SW 1271 (cell line): Measurements from ENCODE around the gene ITM2B.

Experiments used
- DNase-seq, 2 experiments: peaks; one replicate each; lab custom pipeline; 2025; lab: John Stamatoyannopoulos, UW

ITM2B gene

DNA sequence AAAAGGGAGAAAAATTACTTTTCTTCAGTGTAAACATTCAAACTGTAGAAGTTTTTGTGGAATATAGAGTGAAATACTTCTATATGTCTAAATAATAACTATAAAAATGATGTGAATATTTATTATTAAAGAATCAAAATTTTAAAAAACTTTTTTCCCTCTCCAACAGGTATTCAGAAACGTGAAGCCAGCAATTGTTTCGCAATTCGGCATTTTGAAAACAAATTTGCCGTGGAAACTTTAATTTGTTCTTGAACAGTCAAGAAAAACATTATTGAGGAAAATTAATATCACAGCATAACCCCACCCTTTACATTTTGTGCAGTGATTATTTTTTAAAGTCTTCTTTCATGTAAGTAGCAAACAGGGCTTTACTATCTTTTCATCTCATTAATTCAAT is 28.0 kb downstream of the ITM2B start:
- no peak for DNase-seq

DNA sequence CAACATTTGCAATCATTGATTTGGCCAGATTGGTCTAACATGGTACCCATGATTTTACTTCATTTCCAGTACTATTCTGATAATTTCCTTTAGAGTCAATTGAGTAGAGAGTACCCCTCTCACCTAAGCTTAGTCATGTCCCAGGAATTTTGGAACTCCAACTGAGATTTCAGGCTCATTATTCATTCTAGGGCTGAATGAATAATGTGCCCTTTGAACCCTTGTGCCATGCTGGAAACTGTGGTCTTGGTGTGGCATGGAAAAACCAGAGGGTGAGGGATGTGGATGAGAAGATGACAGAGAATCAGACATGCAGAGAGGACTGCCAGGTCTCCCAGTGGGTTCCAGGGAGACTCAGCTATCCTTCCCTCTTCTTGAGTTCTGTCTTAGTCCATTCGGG is 30.2 kb downstream of the ITM2B start:
- no peak for DNase-seq

GRCh38 chr13:48264058-48264457 is 31.1 kb downstream of the ITM2B start:
- no peak for DNase-seq

DNA sequence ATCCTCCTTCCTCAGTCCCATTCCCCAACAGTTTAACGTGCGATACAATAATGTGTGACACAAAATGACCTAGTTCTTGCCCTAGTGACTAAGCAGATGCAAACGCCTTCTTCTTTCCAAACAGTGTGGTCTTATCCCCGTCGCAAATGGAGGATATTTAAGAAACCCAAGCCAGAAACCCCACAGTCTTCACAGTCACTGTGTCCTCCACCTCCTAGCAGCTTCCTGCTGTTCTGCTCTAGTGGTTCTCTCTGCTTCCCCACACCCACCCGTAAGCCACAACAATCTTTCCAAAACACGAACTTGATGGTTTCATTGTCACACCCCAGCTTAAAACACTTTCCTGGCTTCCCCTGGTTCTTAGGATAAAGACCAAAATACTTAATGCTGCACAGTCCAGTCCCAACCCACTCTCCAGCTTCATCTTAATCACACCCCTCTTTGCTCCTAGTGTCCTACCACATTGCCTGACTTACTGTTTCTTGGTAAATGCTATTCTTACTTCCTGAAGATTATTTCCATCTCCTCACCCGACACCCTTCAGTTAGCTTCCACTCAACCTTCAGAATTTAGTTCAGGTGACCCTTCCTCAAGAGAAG is 32.3 kb downstream of the ITM2B start:
- no peak for DNase-seq

- DNase-seq: no peak
Measured at GRCh38 chr13:48266150-48266549, 33.1 kb downstream of the ITM2B start.

- DNase-seq: no peak
Measured at GRCh38 chr13:48266701-48267639, 34.0 kb downstream of the ITM2B start.

GRCh38 chr13:48268019-48268418 is 35.0 kb downstream of the ITM2B start:
- no peak for DNase-seq

DNA sequence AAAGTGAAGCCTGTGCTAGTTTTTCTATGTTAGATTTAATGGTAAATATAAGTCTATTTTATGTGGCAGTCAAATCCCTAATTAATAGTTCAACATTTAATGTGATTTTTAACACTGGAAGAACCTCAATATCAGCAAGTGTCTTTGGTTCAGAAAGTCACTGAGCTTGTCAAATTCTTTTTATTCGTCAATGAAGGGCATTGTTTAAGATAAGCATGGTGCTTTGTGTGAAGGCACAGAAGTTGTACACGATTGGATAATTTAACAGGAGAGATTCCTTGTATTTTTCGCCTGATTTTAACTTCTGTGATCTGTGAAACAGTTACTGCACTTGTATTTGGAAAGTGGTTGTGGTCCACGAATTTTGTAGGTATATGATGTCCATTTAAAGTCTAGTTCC is 40.3 kb downstream of the ITM2B start:
- DNase-seq: no peak

GRCh38 chr13:48275507-48275906 is 42.5 kb downstream of the ITM2B start:
- DNase-seq: no peak

GRCh38 chr13:48278806-48279205 is 45.8 kb downstream of the ITM2B start:
- DNase-seq: no peak

DNA sequence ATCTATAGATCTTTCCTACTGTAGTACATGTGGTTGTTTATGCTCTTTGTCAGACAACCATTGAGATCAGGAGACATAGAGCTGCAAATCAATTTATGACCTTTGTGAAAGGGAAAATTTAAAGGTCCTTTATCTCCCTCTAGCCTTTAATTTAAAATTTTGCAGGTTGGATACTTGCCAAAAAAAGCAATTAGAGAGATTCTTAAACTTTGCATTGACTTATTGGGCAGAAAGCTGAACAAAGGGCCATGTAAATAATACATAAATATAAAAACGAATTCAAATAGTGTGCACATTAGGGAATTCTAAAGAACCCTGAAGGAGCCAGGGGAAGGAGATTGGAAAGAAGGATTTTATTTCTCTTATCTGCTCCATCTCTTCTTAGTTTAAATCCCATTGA is 48.5 kb downstream of the ITM2B start:
- DNase-seq: no peak

GRCh38 chr13:48291730-48292129 is 58.7 kb downstream of the ITM2B start:
- no peak for DNase-seq

DNA sequence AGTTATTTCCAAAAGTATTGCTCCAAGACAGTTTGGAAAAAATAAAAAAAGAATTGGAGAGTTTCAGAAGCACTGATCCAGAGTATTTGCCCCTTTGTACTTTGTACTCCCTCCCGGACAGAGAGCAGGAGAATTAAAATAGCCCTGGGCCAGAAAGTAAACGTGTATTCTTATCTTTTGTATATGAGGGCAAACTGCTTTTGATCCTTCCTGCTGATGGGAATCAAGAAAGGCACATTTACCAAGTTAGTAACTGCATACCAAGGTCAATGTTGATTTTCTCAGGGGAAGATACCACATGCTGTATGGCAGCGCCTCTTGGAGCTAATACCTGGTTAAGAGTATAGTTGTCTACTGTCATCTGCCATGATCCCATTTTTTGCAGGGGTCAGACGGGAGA is 59.6 kb downstream of the ITM2B start:
- no peak for DNase-seq

DNA sequence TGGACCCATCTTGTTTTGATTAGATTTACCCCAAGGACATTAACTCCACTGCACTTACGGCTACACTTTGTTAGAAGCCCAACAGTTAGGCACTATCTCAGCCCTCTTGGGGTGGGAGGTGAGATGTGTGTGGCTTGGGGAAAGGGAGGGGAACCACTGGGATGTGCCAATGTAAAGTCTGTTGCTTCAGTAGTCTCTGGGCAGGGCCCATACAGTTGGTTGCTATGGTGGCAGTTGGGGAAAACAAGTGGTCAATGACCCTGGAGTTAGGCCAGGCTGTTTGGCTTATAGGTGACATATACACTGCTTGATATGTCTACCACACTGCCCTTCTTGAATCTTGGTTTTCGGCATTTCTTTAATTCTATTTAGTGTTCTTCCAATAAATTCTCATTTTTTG is 61.6 kb downstream of the ITM2B start:
- no peak for DNase-seq

DNA sequence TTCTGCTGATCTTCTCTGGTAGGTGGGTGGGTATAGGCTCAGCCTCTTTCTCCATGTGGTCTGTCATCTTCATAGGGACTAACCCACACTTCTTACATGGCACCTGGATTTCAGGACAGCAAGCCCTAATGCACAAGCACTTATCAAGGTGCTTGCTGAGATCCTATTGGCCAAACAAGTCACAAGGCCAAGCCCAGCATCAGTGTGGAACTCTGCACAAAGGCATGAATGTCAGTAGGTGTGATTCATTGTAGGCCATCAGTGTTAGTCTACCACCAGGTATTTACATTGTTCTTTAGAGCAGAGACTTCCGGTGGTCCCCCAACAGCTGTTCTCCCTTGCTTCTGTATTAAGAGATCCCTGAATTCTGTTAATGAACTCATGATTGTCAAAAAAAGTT is 62.3 kb downstream of the ITM2B start:
- no peak for DNase-seq

DNA sequence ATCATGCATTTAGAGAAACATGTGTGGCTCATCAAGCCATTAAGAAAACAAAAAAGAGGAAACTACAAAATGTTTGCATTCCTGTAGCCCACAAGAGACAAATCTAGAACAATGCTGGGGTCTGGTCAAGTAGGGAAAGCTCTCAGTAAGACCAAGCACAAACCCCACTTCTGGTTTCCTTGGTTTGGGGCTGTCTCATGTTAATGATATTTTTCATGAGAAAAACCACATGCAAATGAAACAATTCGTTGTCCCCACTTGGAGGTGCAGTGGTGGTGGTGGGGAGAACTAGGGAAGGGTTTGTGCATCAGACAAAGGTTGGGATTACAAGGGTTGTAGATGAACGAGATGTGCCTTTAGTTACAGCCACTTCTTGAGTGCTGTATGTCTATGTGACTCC is 63.5 kb downstream of the ITM2B start:
- no peak for DNase-seq

DNA sequence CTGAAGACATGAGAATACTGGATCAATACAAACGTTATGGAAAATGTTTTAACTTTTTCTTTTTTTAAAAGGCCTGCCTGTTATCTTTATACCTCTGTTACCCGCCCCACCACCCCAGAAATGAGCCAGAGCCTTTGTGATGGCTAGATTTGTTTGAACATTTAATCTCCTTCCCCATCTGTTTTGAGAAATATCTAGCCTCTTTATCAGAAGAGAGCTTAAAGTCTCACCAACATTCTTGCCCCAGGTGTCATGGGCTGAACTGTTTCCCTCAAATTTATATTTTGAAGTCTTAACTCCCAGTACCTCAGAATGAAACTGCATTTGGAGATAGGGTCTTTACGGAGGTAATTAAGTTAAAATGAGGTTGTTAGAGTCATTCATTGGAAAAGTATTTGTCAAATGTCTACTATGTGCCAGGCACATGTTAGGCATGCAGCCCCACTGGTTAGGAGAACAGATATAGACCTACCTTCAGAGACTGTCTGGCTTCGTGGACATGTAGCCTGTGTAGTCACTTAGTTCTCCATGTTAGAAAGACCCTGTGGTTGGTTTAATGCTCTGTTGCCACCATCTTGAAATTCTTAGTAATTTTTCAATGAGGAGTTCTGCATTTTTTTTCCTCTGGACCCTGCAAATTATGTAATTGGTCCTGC is 64.3 kb downstream of the ITM2B start:
- DNase-seq: no peak

- no peak for DNase-seq
Measured at GRCh38 chr13:48299591-48299990, 66.6 kb downstream of the ITM2B start.

DNA sequence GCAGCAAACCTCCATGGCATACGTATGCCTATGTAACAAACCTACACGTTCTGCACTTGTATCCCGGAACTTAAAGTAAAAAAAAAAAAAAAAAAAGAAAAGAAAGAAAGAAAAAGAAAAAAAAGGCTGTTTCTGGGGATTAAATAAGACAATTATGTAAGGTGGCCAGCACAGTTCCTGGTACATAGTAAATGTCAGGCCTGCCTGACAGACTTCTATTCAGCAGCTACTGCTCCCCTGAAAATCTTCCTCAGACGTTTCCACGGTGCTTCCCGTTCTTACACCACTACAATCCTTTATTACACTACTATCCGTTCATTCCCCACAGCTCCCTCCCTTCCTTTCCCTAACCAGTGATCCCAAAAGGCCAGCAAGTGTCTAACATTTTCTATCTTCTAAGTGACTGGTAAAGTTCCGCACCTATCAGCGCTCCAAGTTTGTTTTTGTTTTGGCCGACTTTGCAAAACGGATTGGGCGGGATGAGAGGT is 69.9 kb downstream of the ITM2B start:
- no peak for DNase-seq

DNA sequence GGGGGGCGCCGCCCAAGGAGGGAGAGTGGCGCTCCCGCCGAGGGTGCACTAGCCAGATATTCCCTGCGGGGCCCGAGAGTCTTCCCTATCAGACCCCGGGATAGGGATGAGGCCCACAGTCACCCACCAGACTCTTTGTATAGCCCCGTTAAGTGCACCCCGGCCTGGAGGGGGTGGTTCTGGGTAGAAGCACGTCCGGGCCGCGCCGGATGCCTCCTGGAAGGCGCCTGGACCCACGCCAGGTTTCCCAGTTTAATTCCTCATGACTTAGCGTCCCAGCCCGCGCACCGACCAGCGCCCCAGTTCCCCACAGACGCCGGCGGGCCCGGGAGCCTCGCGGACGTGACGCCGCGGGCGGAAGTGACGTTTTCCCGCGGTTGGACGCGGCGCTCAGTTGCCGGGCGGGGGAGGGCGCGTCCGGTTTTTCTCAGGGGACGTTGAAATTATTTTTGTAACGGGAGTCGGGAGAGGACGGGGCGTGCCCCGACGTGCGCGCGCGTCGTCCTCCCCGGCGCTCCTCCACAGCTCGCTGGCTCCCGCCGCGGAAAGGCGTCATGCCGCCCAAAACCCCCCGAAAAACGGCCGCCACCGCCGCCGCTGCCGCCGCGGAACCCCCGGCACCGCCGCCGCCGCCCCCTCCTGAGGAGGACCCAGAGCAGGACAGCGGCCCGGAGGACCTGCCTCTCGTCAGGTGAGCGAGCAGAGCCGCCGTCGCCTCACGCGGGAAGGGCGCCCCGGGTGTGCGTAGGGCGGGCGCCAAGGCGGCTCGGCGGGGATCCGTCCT is 70.5 kb downstream of the ITM2B start, which contains the start of gene RB1:
RB1 (plus strand) TSS at position 393 of the 784 bp plus-strand sequence; CDS start at position 555, 162 bp downstream.
- peak; percentile 74 to 84 for DNase-seq

DNA sequence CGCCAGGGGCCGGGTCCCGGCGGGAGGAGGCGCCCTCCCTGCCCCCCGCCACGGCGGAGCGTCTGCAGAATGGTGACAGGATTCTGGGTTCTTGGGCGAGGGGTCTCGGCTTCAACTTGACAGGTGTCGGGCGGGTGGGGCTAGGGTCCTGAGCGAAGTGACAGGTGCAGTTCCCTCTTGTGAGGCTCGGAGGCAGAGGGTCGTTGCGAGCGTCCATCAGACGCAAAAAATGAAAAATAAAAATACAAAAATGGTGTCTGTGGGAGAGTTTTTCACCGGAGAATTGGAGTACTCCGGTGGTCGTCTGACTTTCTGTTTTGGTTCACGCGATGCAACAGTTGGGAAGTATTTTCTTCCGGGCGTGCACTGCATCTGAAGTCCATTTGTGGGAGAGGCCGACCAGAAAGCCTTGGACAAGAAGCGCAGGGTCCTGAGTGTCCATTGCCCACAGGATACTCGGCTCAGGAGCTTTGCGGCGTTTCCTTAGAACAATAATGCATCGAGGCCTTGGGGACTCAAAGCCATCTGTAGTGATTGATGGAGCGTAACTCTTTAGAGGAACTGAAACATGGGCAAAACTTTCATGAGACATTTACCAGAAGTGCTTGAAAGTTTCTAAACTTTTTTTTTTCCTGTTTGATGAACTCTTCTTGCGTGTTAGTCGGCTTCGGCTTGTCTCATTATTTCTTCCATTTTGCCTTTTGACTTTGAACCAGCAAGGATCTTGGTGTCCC is 71.3 kb downstream of the ITM2B start:
- DNase-seq: peak in 1 of 2 experiments; percentile 6
